Smooth muscle cell (in vitro differentiated cells): Measurements from ENCODE around the gene PPDPF. TPM values are rescaled to one million over a fixed set of nuclear protein-coding genes. Genes with fewer than 3 reads are reported as not detected.

Experiments
- DNase-seq: peaks from one replicate; lab custom pipeline; 2025; ENCODE audit not compliant: unreplicated experiment; lab: John Stamatoyannopoulos, UW
- H2AFZ ChIP-seq: fragments of 200-600 bp; sonication (generic); 2 replicates; pipeline ENCODE4 v1.6.0; 2016; ENCODE audit warnings: antibody characterized with exemption, low read depth, mild to moderate bottlenecking
- H3F3A ChIP-seq: fragments of 200-600 bp; sonication (generic); 2 replicates; pipeline ENCODE4 v1.6.0; 2017; ENCODE audit warnings: antibody characterized with exemption, low read depth
- H3K27ac ChIP-seq: fragments of 200-600 bp; sonication (generic); 2 replicates; pipeline ENCODE4 v1.5.1; 2016; ENCODE audit warnings: low read depth, mild to moderate bottlenecking
- H3K27me3 ChIP-seq: fragments of 200-600 bp; sonication (generic); 2 replicates; pipeline ENCODE4 v1.6.1; 2016; ENCODE audit warnings: low read depth, mild to moderate bottlenecking
- H3K36me3 ChIP-seq: fragments of 200-600 bp; sonication (generic); 2 replicates; pipeline ENCODE4 v1.5.1; 2016; ENCODE audit warnings: low read depth
- H3K4me1 ChIP-seq: fragments of 200-600 bp; sonication (generic); 2 replicates; pipeline ENCODE4 v1.5.1; 2016; ENCODE audit warnings: low read depth
- H3K4me2 ChIP-seq: fragments of 200-600 bp; sonication (generic); 2 replicates; pipeline ENCODE4 v1.6.0; 2016; ENCODE audit warnings: mild to moderate bottlenecking
- H3K4me3 ChIP-seq: fragments of 200-600 bp; sonication (generic); 2 replicates; pipeline ENCODE4 v1.5.1; 2016; ENCODE audit warnings: mild to moderate bottlenecking
- H3K79me2 ChIP-seq: fragments of 200-600 bp; sonication (generic); 2 replicates; pipeline ENCODE4 v1.6.0; 2016; ENCODE audit warnings: low read depth, mild to moderate bottlenecking
- H3K9ac ChIP-seq: fragments of 200-600 bp; sonication (generic); 2 replicates; pipeline ENCODE4 v1.6.0; 2016; ENCODE audit warnings: low read depth
- H3K9me3 ChIP-seq: fragments of 200-600 bp; sonication (generic); replicated peaks from 2 replicates; pipeline ENCODE4 v1.5.1; 2016; ENCODE audit warnings: low read depth
- H4K20me1 ChIP-seq: fragments of 200-600 bp; sonication (generic); 2 replicates; pipeline ENCODE4 v1.6.0; 2016; ENCODE audit warnings: low read depth
- CTCF ChIP-seq: fragments of 200-600 bp; sonication (generic); IDR thresholded peaks from 2 replicates; pipeline ENCODE4 v1.5.1; 2017; ENCODE audit warnings: borderline replicate concordance, mild to moderate bottlenecking, antibody characterized with exemption; ENCODE audit not compliant: insufficient read depth, poor library complexity, severe bottlenecking
- WGBS: methylation state at CpG from one replicate; pipeline ENCODE4 v1.1.7; 2016; ENCODE audit warnings: low lambda C conversion rate; 5-methylcytosine and 5-hydroxymethylcytosine counted together
- polyA plus RNA-seq: library from polyadenylated mRNA; unstranded; fragments of >200 nt; fragmentation: Nextera tagmentation; extraction: Ambion mirVana; gene quantifications from 2 replicates; pipeline ENCODE4 v1.2.1, GENCODE V29; 2016
- total RNA-seq: library from RNA; depleted of rRNA; stranded (reverse); fragments of >200 nt; gene quantifications from 2 replicates; pipeline ENCODE4 v1.2.3, GENCODE V29; 2014

The PPDPF gene
- total and polyA plus RNA-seq, 2 experiments from 2014 or later, result 118 to 365 TPM

GRCh38 chr20:63563225-63563935, 42.8 kb downstream of the PPDPF start:
- Histone ChIP-seq H3K36me3 (no peaks in the 10 kb centered on the region), H3K4me3 (no peak overlapping the region), H3K9ac (no peak overlapping the region), H3K9me3 (no peaks in the 10 kb centered on the region), H4K20me1 (no peaks in the 10 kb centered on the region), H3K27me3 (no peaks in the 10 kb centered on the region), H3K4me2 (no peak overlapping the region), H3K4me1 (no peaks in the 10 kb centered on the region), H2AFZ (no peak overlapping the region), H3F3A (no peaks in the 10 kb centered on the region), H3K27ac (no peak overlapping the region), H3K79me2 (no peaks in the 10 kb centered on the region)
- no peak for TF ChIP-seq CTCF
- DNase-seq, result no peak
- WGBS, result 98% methylated on average over 55 of the region's 55 CpGs

- Histone ChIP-seq H3K4me3 (no peak overlapping the region), H4K20me1 (no peaks in the 10 kb centered on the region), H3K9me3 (no peaks in the 10 kb centered on the region), H3K27ac (no peak overlapping the region), H3F3A (no peaks in the 10 kb centered on the region), H3K4me1 (no peaks in the 10 kb centered on the region), H3K4me2 (no peak overlapping the region), H2AFZ (no peak overlapping the region), H3K36me3 (no peaks in the 10 kb centered on the region), H3K79me2 (no peaks in the 10 kb centered on the region), H3K27me3 (no peaks in the 10 kb centered on the region), H3K9ac (no peak overlapping the region)
- no peak for TF ChIP-seq CTCF
- WGBS, result 98% methylated on average over 56 of the region's 62 CpGs
- DNase-seq, result no peak
These were observed 43.7 kb downstream of the PPDPF start for GRCh38 chr20:63564036-63564810.

GRCh38 chr20:63565021-63565698, 44.6 kb downstream of the PPDPF start:
- H3K36me3 ChIP-seq, result no peaks in the 10 kb centered on the region
- H3K4me1 ChIP-seq, result no peaks in the 10 kb centered on the region
- H3K9me3 ChIP-seq, result no peaks in the 10 kb centered on the region
- H3K27ac ChIP-seq, result no peak overlapping the region
- WGBS, result 97% methylated on average over 61 of the region's 61 CpGs
- no peak overlapping the region for H3K4me2 ChIP-seq
- no peak for TF ChIP-seq CTCF
- H3K79me2 ChIP-seq, result no peaks in the 10 kb centered on the region
- H2AFZ ChIP-seq, result no peak overlapping the region
- no peaks in the 10 kb centered on the region for H3K27me3 ChIP-seq
- no peaks in the 10 kb centered on the region for H3F3A ChIP-seq
- H3K4me3 ChIP-seq, result no peak overlapping the region
- H4K20me1 ChIP-seq, result no peaks in the 10 kb centered on the region
- DNase-seq, result no peak
- H3K9ac ChIP-seq, result no peak overlapping the region
